Measurements from ENCODE around the gene NOG.

NOG gene

GRCh38 chr17:56629531-56630075, 36.1 kb downstream of the NOG start:
- intact Hi-C loops (cut with DNase I) = no loop called here
- DNase-seq = peak in 2 of 10 donors; percentile 9 to 16

DNA sequence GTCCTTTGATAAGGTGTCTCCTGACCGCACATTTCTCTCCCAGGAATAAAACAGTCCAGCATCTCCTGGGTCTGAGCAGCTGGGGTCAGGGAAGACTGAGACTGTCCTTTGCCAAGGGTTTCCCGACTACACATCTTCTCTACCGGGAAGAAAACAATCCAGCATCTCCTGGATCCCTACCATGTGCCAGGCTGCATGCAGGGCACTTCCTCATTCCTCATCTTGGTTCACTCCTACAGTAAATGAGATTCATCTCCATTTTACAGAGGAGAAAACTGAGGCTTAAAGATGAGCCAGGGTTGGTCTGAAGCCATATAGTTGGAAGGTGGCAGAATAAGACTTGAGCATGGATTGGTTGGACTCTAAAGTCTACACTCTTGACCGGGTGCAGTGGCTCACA, 36.7 kb downstream of the NOG start:
- no peak for DNase-seq
- intact Hi-C loops (cut with DNase I) = no loop called here

DNA sequence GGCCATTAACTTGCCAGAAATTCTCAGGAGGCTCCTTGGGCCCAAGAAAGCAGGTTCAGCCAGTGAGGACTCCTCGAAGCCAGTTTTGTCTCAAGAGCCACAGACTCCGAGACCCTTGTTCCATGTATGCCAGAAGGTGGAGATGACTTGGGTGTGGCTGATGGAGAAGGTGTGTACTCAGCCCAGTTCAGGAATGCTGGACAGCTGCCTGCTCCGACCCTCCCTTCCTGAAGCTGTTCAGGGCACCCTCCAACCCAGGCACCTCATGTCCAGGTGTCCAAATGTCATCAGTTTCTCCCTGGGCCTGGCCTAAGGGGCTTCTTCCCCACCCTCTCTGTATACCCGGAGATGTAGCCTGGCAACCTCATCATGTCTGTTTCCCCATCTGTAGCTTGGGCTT, 40.2 kb downstream of the NOG start:
- no peak for DNase-seq
- intact Hi-C loops (cut with DNase I) = no loop called here

DNA sequence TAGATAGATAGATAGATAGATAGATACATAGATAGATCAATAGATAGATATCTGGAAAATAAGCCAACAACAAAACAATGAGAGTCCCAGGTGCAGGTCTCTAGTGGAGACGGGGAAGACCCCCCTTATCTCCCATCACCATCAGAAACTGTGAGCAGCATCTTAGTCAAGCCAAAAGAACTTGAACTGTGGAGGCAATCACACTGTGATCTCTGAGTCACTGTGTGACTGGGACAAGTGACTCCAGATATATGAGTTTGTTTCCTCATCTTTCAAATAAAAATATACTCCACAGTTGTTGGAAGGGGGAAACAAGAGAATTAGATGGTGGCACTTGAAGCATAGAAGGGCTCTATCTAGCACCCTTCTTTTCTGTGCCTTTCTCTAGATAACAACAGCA, 42.1 kb downstream of the NOG start:
- intact Hi-C loops (cut with DNase I) = no loop called here
- no peak for DNase-seq

- no peak for DNase-seq
- intact Hi-C loops (cut with DNase I) = no loop called here
Observed at GRCh38 chr17:56636265-56636664, 42.8 kb downstream of the NOG start.

GRCh38 chr17:56637254-56637653, 43.8 kb downstream of the NOG start:
- intact Hi-C loops (cut with DNase I) = no loop called here
- no peak for DNase-seq

DNA sequence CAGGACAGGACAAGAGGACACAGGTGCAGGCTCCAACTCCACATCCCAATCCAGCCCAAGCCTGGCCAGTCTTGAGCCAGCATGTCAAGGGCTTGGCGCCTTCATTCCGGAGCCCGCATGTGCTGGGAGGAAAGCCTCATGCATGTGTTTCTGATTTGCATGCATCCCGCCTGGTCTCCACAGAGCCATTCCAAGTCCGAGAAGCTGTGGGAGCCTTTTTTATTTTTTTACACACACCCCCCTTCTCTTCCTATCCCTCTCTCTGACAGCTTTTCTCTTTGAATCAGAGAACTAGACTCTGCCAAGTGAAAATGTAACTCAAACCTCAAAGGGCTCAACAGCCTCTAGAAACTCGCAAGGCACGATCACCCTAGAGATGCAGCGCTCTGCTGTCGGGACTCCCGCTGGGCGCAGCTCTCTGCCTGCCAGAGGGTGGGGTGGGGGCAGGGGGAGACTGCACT, 45.1 kb downstream of the NOG start:
- intact Hi-C loops (cut with DNase I) = no loop called here
- DNase-seq = peak in 1 of 10 donors; percentile 83

- intact Hi-C loops (cut with DNase I) = no loop called here
- no peak for DNase-seq
Observed at GRCh38 chr17:56639517-56639916, 46.0 kb downstream of the NOG start.

DNA sequence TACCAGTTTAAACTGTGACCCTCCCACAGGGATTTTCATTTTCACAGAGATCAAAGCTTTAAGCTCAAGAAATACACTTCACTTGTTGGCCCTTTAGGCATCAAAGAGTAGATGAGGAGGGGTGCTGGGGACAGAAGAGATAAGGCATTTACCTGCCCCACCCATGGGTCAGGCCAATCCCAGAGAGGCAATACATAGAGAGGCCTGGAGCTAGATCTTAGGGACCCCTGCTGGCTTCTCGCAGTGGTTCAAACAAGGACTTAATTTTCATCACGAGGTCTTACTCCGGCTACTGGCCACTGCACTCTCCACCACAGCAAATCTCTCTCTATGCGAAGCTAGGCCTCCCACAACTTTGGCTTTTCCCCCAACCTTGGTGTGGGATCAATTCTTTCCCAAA, 46.6 kb downstream of the NOG start:
- intact Hi-C loops (cut with DNase I) = no loop called here
- DNase-seq = no peak

DNA sequence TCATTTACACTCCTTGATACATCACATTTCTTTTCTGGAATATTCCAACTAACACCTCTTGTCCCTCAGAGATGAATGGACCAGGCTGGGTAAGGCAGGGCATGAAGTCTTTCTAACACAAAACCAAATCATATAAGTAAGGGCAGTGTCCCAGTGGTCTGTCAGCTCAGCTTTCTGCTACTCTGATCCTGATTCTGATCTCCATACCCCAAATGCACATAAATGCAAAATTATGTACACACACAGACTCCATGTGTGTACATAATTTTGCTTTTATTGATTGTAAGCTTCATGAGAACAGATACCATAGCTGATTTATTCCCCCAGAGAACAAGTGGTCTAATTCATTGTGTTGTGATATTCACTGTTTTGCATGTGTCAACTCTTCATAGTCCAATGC, 47.9 kb downstream of the NOG start:
- intact Hi-C loops (cut with DNase I) = no loop called here
- DNase-seq = no peak

GRCh38 chr17:56641894-56642293, 48.4 kb downstream of the NOG start:
- intact Hi-C loops (cut with DNase I) = no loop called here
- no peak for DNase-seq

- intact Hi-C loops (cut with DNase I) = no loop called here
- no peak for DNase-seq
Observed at GRCh38 chr17:56642424-56642823, 48.9 kb downstream of the NOG start.

Measured in posterior cingulate gyrus (tissue), 11 donors.